Smooth muscle cell (in vitro differentiated cells): ENCODE results near the gene MAN2A2. TPM values are rescaled to one million over a fixed set of nuclear protein-coding genes. Genes with fewer than 3 reads are reported as not detected.

Source experiments
- DNase-seq: peaks from one replicate; lab custom pipeline; 2025; ENCODE audit not compliant: unreplicated experiment; lab: John Stamatoyannopoulos, UW
- H2AFZ ChIP-seq: fragments of 200-600 bp; sonication (generic); 2 replicates; pipeline ENCODE4 v1.6.0; 2016; ENCODE audit warnings: antibody characterized with exemption, low read depth, mild to moderate bottlenecking
- H3F3A ChIP-seq: fragments of 200-600 bp; sonication (generic); 2 replicates; pipeline ENCODE4 v1.6.0; 2017; ENCODE audit warnings: antibody characterized with exemption, low read depth
- H3K27ac ChIP-seq: fragments of 200-600 bp; sonication (generic); 2 replicates; pipeline ENCODE4 v1.5.1; 2016; ENCODE audit warnings: low read depth, mild to moderate bottlenecking
- H3K27me3 ChIP-seq: fragments of 200-600 bp; sonication (generic); 2 replicates; pipeline ENCODE4 v1.6.1; 2016; ENCODE audit warnings: low read depth, mild to moderate bottlenecking
- H3K36me3 ChIP-seq: fragments of 200-600 bp; sonication (generic); 2 replicates; pipeline ENCODE4 v1.5.1; 2016; ENCODE audit warnings: low read depth
- H3K4me1 ChIP-seq: fragments of 200-600 bp; sonication (generic); 2 replicates; pipeline ENCODE4 v1.5.1; 2016; ENCODE audit warnings: low read depth
- H3K4me2 ChIP-seq: fragments of 200-600 bp; sonication (generic); 2 replicates; pipeline ENCODE4 v1.6.0; 2016; ENCODE audit warnings: mild to moderate bottlenecking
- H3K4me3 ChIP-seq: fragments of 200-600 bp; sonication (generic); 2 replicates; pipeline ENCODE4 v1.5.1; 2016; ENCODE audit warnings: mild to moderate bottlenecking
- H3K79me2 ChIP-seq: fragments of 200-600 bp; sonication (generic); 2 replicates; pipeline ENCODE4 v1.6.0; 2016; ENCODE audit warnings: low read depth, mild to moderate bottlenecking
- H3K9ac ChIP-seq: fragments of 200-600 bp; sonication (generic); 2 replicates; pipeline ENCODE4 v1.6.0; 2016; ENCODE audit warnings: low read depth
- H3K9me3 ChIP-seq: fragments of 200-600 bp; sonication (generic); replicated peaks from 2 replicates; pipeline ENCODE4 v1.5.1; 2016; ENCODE audit warnings: low read depth
- H4K20me1 ChIP-seq: fragments of 200-600 bp; sonication (generic); 2 replicates; pipeline ENCODE4 v1.6.0; 2016; ENCODE audit warnings: low read depth
- WGBS: methylation state at CpG from one replicate; pipeline ENCODE4 v1.1.7; 2016; ENCODE audit warnings: low lambda C conversion rate; 5-methylcytosine and 5-hydroxymethylcytosine counted together
- polyA plus RNA-seq: library from polyadenylated mRNA; unstranded; fragments of >200 nt; fragmentation: Nextera tagmentation; extraction: Ambion mirVana; gene quantifications from 2 replicates; pipeline ENCODE4 v1.2.1, GENCODE V29; 2016
- total RNA-seq: library from RNA; depleted of rRNA; stranded (reverse); fragments of >200 nt; gene quantifications from 2 replicates; pipeline ENCODE4 v1.2.3, GENCODE V29; 2014
- TF ChIP-seq, protein P1 (sequence below): fragments of 200-600 bp; sonication (generic); IDR thresholded peaks from 2 replicates; pipeline ENCODE4 v1.5.1; 2017; ENCODE audit warnings: borderline replicate concordance, mild to moderate bottlenecking, antibody characterized with exemption; ENCODE audit not compliant: insufficient read depth, poor library complexity, severe bottlenecking

MAN2A2 gene
- total and polyA plus RNA-seq, 2 experiments from 2014 or later, result 9.7 to 11.0 TPM

DNA sequence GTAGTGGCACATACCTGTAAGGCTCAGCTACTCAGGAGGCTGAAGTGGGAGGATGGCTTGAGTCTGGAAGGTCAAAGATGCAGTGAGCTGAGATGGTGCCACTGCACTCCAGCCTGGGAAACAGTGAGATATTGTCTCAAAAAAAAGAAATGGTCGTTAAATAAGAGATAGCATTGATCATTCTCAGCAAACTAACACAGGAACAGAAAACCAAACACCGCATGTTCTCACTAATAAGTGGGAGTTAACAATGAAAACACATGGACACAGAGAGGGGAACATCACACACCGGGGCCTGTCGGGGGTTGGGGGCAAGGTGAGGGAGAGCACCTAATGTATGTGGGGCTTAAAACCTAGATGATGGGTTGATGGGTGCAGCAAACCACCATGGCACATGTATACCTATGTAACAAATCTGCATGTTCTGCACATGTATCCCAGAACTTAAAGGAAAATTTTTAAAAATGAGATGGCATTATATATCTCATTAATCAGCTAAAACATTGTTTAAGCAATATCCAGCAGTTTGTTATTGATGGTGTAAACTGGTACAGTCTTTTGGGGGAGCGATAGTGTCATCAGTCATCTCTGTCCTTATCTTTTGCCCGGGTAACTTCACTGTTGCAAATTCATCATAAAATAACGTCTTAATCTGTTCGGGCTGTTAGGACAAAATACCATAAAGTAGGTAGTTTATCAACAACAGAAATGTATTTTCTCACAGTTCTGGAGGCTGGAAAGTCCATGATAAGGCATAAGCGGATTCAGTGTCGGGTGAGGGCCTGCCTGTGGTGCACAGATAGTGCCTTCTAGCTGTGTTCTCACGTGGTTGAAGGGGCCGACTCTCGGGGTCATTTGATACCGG lies 1.7 kb upstream of the MAN2A2 start:
- H3K4me3 ChIP-seq, result peak overlapping the region; percentile 68
- WGBS, result 69% methylated on average over 14 of the region's 14 CpGs
- no peaks in the 10 kb centered on the region for H3K9me3 ChIP-seq

DNA sequence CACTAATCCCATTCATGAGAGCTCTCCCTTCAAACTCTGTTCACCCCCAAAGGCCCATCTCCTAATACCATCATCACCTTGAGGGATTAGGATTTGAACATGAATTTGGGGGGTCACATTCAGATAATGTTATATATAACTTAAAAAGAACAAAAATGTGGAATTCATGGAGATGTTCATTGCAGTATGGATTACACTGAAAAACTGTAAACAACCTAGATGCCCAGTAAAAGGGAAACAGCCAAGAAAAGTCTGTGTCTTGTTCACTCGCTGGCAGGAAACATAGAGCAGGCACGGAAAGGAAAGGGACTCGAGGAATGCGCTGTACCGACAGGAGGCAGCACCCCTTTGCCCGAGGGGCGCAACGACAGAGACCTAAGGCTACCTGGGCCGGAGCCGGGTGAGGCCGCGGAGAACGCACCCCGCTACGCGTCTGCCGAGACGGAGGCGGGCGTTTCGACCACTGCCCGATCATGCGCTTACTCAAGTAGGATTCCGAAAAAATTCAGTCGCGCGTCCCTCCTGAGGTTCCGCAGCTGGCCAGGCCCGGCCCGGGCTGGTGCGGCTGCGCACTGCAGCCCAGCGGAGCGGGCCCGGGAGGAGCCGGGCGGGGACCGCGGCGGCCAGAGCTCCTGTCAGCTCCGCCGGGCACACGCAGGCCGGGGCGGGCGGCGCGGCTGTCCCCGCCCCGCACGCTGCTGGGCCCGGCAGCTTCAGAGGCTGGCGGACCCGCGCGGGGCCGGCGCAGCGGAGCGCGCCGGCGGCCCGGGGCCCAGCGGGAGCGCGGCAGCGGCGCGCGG lies 862 bp upstream of the MAN2A2 start:
- Histone ChIP-seq H3F3A (peaks cover 5% of the 10 kb centered on the region), H3K79me2 (no peaks in the 10 kb centered on the region), H3K4me1 (peaks cover 7% of the 10 kb centered on the region), H3K27me3 (no peaks in the 10 kb centered on the region), H3K9me3 (no peaks in the 10 kb centered on the region), H3K4me2 (peak overlapping the region; percentile 93), H4K20me1 (no peaks in the 10 kb centered on the region), H3K9ac (no peak overlapping the region), H3K4me3 (peak overlapping the region; percentile 68), H2AFZ (peak overlapping the region; percentile 99), H3K36me3 (no peaks in the 10 kb centered on the region), H3K27ac (peak overlapping the region; percentile 39)
- under 1% methylated on average over 48 of the region's 71 CpGs for WGBS
- TF ChIP-seq, protein P1, sequence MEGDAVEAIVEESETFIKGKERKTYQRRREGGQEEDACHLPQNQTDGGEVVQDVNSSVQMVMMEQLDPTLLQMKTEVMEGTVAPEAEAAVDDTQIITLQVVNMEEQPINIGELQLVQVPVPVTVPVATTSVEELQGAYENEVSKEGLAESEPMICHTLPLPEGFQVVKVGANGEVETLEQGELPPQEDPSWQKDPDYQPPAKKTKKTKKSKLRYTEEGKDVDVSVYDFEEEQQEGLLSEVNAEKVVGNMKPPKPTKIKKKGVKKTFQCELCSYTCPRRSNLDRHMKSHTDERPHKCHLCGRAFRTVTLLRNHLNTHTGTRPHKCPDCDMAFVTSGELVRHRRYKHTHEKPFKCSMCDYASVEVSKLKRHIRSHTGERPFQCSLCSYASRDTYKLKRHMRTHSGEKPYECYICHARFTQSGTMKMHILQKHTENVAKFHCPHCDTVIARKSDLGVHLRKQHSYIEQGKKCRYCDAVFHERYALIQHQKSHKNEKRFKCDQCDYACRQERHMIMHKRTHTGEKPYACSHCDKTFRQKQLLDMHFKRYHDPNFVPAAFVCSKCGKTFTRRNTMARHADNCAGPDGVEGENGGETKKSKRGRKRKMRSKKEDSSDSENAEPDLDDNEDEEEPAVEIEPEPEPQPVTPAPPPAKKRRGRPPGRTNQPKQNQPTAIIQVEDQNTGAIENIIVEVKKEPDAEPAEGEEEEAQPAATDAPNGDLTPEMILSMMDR, result peak; percentile 60
- DNase-seq, result peak; percentile 54

More for the DNA sequence above, 1.7 kb upstream of the MAN2A2 start:
- Histone ChIP-seq H4K20me1 (no peaks in the 10 kb centered on the region), H3K9ac (no peak overlapping the region), H2AFZ (peak overlapping the region; percentile 99), H3K4me1 (peaks cover 7% of the 10 kb centered on the region), H3K4me2 (peak overlapping the region; percentile 93), H3K36me3 (no peaks in the 10 kb centered on the region), H3K27ac (no peak overlapping the region), H3K27me3 (no peaks in the 10 kb centered on the region), H3F3A (peaks cover 5% of the 10 kb centered on the region), H3K79me2 (no peaks in the 10 kb centered on the region)
- DNase-seq, result no peak
- TF ChIP-seq, protein P1, result no peak

DNA sequence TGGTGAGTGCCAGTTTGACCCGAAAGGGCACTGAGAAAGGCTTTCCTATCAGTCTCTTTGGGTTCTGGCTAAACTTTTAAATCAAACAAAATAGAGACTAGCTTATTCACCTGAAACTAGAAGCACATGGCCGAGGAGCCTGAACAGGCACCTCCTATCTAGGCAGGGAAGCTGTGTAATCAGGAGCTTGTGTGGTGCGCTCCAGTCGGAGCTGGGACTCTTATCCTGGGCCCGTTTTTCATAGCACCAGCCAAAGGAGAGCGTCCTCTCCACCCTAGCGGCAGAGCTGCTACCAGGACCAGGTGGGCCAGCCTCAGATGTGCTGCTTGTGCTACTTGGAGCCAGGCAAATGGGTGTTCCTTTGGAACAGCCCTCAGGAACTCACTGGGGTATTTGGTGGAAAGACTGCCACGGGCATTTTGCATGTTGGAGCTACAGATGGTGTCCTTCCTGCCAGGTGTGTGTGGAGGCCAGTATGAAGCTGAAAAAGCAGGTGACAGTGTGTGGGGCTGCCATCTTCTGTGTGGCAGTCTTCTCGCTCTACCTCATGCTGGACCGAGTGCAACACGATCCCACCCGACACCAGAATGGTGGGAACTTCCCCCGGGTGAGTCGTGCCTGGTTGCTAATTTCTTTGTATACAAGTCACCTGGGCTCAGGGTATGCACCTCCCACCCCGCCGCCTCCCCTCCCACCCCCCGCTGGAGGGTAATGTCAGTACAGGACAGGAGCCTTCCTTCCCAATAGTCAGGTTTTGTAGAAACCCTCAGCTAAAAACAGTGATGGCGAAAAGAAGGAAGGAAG lies 833 bp downstream of the MAN2A2 start:
- H3K9ac ChIP-seq, result no peak overlapping the region
- no peak for DNase-seq

More for the DNA sequence above, 833 bp downstream of the MAN2A2 start:
- no peaks in the 10 kb centered on the region for H3K79me2 ChIP-seq
- no peak overlapping the region for H2AFZ ChIP-seq
- no peaks in the 10 kb centered on the region for H3K36me3 ChIP-seq
- peaks cover 7% of the 10 kb centered on the region for H3K4me1 ChIP-seq
- TF ChIP-seq, protein P1, result no peak
- H4K20me1 ChIP-seq, result no peaks in the 10 kb centered on the region
- peak overlapping the region; percentile 100 for H3K4me2 ChIP-seq
- WGBS, result 46% methylated on average over 18 of the region's 18 CpGs
- H3K9me3 ChIP-seq, result no peaks in the 10 kb centered on the region
- no peak overlapping the region for H3K27ac ChIP-seq
- H3K27me3 ChIP-seq, result no peaks in the 10 kb centered on the region
- peak overlapping the region; percentile 68 for H3K4me3 ChIP-seq
- H3F3A ChIP-seq, result peaks cover 5% of the 10 kb centered on the region
